ENCODE measurements around the gene DLG5. TPM values are rescaled to one million over a fixed set of nuclear protein-coding genes. Genes with fewer than 3 reads are reported as not detected.

The DLG5 gene
- total and polyA plus RNA-seq, 8 donors: 11.3 to 19.4 (median 13.5) TPM

DNA sequence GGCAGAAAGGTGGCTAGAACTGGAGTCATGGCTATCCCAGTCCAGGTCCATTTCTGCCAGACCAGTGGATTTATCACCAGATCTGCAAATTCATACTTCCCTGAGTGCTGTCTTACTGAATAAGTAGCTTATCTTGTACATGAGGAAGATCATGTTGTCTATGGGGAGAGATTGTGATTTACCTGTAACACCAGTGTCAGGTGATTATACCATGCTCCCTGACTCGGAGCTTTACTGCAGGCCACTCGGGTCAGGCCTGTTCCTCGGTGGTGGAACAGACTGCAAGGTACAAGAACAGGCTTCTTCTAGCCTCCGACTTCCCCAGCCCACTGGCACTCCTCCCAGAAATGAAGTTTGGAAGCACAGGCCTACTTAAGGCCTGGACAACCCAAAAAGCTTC is 42.6 kb upstream of the DLG5 start:
- Histone ChIP-seq H3K27ac (no peak overlapping the region), H3K9me3 (no peaks in the 10 kb centered on the region), H3K4me1 (peaks cover 0 to 7% (median 0%) of the 10 kb centered on the region in 3 donors), H3K27me3 (no peaks in the 10 kb centered on the region), H3K4me3 (no peak overlapping the region), H3K36me3 (no peaks in the 10 kb centered on the region)
- no peak for ATAC-seq
- TF ChIP-seq, protein P1, sequence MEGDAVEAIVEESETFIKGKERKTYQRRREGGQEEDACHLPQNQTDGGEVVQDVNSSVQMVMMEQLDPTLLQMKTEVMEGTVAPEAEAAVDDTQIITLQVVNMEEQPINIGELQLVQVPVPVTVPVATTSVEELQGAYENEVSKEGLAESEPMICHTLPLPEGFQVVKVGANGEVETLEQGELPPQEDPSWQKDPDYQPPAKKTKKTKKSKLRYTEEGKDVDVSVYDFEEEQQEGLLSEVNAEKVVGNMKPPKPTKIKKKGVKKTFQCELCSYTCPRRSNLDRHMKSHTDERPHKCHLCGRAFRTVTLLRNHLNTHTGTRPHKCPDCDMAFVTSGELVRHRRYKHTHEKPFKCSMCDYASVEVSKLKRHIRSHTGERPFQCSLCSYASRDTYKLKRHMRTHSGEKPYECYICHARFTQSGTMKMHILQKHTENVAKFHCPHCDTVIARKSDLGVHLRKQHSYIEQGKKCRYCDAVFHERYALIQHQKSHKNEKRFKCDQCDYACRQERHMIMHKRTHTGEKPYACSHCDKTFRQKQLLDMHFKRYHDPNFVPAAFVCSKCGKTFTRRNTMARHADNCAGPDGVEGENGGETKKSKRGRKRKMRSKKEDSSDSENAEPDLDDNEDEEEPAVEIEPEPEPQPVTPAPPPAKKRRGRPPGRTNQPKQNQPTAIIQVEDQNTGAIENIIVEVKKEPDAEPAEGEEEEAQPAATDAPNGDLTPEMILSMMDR (IDR thresholded peaks at IDR 0.05): no peak
- FAIRE-seq: no peak
- intact Hi-C loops (cut with DNase I): no loop called here
- 73 to 74% methylated on average over 4 of the region's 4 CpGs for WGBS, 2 donors
- DNase-seq: no peak

DNA sequence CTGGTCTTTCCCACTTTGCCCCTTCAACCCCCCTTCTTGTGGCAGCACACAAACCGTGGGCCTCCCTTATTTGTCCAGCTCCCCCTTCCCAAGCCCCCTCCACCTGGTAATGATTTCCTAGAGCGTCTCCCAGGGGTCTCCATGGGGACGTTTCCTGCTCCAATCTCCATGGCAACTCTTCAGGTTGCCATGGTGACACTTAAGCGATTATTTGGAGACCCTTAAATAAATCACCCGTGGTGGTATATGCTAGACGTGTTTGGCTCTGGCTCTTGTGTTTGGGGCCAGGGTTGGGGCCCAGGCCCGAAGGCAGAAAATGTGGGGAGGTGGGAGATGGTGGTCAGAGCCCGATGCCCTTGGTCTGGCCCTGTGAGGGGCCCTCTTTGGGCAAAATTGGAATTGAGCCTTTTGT is 41.1 kb upstream of the DLG5 start:
- intact Hi-C loops (cut with DNase I): no loop called here
- TF ChIP-seq, protein P1 (IDR thresholded peaks at IDR 0.05): no peak
- Histone ChIP-seq H3K36me3 (no peaks in the 10 kb centered on the region), H3K4me1 (peaks cover 0 to 7% (median 0%) of the 10 kb centered on the region in 3 donors), H3K4me3 (no peak overlapping the region), H3K27ac (no peak overlapping the region), H3K27me3 (no peaks in the 10 kb centered on the region), H3K9me3 (no peaks in the 10 kb centered on the region)
- no peak for FAIRE-seq
- no peak for ATAC-seq
- WGBS, 2 donors: 21 to 24% methylated on average over 8 of the region's 8 CpGs
- no peak for DNase-seq

DNA sequence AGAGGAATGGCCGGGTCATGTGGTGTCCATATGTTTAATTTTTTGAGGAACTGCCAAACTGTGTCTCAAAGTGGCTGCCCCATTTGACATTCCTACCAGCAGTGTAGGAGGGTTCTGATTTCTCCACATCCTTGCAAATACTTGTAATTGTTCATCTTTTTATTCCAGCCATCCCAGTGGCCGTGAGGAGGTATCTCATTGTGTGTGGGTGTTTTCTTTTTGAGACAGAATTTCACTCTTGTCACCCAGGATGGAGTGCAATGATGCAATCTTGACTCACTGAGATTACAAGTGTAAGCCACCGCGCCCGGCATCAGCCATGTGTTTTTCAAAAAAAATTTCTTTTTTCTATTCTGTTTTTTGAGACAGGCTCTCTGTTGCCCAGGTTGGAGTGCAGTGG is 38.7 kb upstream of the DLG5 start:
- 87 to 92% methylated on average over 5 of the region's 5 CpGs for WGBS, 2 donors

DNA sequence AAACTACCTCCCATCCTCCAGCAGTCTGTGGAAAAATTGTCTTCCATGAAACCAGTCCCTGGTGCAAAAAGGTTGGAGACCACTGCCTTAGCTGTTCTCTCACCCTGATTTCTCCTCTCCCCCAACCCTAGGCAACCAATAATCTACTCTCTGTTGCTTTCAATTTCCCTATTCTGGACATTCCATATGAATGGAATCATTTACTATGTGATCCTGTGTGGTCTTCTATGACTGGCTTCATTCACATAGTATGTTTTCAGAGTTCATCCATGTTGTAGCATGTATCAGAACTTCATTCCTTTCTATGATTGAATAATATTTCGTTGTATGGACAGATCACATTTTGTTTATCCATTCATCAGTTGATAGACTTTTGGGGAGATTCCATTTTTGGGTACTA is 38.3 kb upstream of the DLG5 start:
- intact Hi-C loops (cut with DNase I): no loop called here
- H3K4me3 ChIP-seq: no peak overlapping the region
- H3K36me3 ChIP-seq: no peaks in the 10 kb centered on the region
- H3K27ac ChIP-seq: no peak overlapping the region
- FAIRE-seq (no peak), DNase-seq (no peak), ATAC-seq (no peak)
- TF ChIP-seq, protein P1 (IDR thresholded peaks at IDR 0.05): no peak
- H3K9me3 ChIP-seq: no peaks in the 10 kb centered on the region
- WGBS, 2 donors: 66 to 71% methylated on average over 1 of the region's 1 CpG
- H3K27me3 ChIP-seq: no peaks in the 10 kb centered on the region
- H3K4me1 ChIP-seq: no peaks in the 10 kb centered on the region

More for the DNA sequence above, 38.7 kb upstream of the DLG5 start:
- Histone ChIP-seq H3K27me3 (no peaks in the 10 kb centered on the region), H3K9me3 (no peaks in the 10 kb centered on the region), H3K4me1 (no peaks in the 10 kb centered on the region), H3K27ac (no peak overlapping the region), H3K4me3 (no peak overlapping the region), H3K36me3 (no peaks in the 10 kb centered on the region)
- intact Hi-C loops (cut with DNase I): no loop called here
- FAIRE-seq: no peak
- DNase-seq: no peak
- no peak for ATAC-seq
- TF ChIP-seq, protein P1 (IDR thresholded peaks at IDR 0.05): no peak

DNA sequence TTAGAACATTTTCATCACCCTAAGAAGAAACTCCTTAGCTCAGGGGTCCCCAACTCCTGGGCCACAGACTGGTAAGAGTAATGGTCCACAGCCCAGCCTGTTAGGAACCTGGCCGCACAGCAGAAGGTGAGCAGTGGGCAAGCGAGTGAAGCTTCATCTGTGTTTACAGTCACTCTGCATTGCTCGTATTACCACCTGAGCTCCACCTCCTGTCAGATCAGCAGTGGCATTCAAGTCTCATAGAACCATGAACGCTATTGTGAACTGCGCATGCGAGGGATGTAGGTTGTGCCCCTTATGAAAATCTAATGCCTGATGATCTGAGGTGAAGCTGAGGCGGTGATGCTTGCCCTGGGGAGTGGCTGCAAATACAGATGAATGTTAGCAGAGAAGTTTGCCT is 37.3 kb upstream of the DLG5 start:
- no peak overlapping the region for H3K27ac ChIP-seq
- H3K4me3 ChIP-seq: no peak overlapping the region
- FAIRE-seq (no peak), ATAC-seq (no peak), DNase-seq (no peak)
- H3K36me3 ChIP-seq: no peaks in the 10 kb centered on the region
- no peaks in the 10 kb centered on the region for H3K27me3 ChIP-seq
- H3K4me1 ChIP-seq: no peaks in the 10 kb centered on the region
- no peaks in the 10 kb centered on the region for H3K9me3 ChIP-seq
- TF ChIP-seq, protein P1 (IDR thresholded peaks at IDR 0.05): no peak
- 95 to 97% methylated on average over 7 of the region's 7 CpGs for WGBS, 2 donors
- intact Hi-C loops (cut with DNase I): no loop called here

Measured in pancreas (tissue), 10 donors.